ENCODE data around the gene CMTM5. TPM values are rescaled to one million over a fixed set of nuclear protein-coding genes. Genes with fewer than 3 reads are reported as not detected.
"Not testable (repeated sequence)": the region's sequence is repeated elsewhere in the genome, so short reads cannot be mapped to it uniquely, and the experiment has no call there.

CMTM5 gene
- total RNA-seq, 1 experiment from 2014 or later: not detected

DNA sequence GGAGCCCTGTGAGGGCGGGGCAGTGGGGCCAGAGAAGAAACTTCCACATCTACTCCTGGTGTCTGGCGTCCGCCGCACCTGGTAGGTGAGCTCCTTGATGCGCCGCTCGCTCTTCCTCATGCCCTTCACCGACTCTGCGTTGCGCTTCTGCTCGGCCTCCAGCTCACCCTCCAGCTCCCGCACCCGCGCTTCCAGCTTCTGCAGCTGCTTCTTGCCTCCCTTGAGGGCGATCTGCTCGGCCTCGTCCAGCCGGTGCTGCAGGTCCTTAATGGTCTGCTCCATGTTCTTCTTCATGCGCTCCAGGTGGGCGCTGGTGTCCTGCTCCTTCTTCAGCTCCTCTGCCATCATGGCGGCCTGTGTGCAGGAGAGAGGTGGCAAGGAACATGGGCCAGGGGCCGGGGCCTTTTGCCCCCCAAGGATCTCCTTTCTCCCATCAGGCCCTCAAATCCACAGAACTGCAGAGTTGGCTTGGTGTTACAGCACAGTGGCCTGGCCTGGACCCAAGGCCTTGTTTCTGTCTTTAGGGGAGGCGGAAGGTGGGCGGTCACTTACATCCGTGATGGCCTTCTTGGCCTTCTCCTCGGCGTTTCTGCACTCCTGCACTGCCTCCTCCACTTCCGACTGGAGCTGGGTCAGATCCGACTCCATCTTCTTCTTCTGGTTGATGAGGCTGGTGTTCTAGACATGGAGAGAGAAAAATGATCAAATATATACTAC is 7.7 kb downstream of the CMTM5 start:
- no TSS peak for BruUV-seq (replicated peaks)
- intact Hi-C loops (cut with micrococcal nuclease; ENCODE audit: unreplicated experiment): loop anchor here (5.0 to 10.0 kb wide), 2 partner anchors 83 to 270 kb away; partner anchors contain the start of gene NGDN
- H3K27me3 ChIP-seq (replicated peaks; ENCODE audit: control insufficient read depth, insufficient read depth, low read length): no peaks in the 10 kb centered on the region

DNA sequence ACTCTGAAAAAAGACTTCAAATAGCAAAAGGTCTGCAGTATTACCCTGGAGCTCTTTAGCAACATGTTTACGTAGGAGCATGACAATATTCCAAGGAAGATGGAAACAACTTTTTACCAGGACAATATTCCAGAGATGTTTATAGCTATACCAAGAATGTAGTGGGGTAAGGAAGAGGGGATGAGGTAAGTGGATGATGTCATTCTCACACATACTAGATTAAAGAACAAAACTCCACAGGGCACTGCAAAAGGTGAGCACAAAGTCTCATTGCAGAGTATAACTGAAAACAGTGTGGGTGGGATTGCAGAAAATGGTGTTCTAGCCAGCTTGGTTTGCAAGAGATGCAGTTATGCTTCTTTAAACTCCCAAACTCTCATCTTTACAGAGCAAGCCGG is 8.4 kb downstream of the CMTM5 start:
- ChIA-PET POLR2A (no interaction called here), CTCF (interaction anchor here (0.6 to 1.2 kb wide), 2 partner anchors 71 to 286 kb away, joined by 3 to 5 read pairs; no protein-coding TSS in a partner anchor)
- no peaks in the 10 kb centered on the region for H3K4me1 Mint-ChIP-seq (ENCODE audit: low read depth, unreplicated experiment)
- BruUV-seq (replicated peaks): no TSS peak
- no peaks in the 10 kb centered on the region for H3K27me3 ChIP-seq (replicated peaks; ENCODE audit: control insufficient read depth, insufficient read depth, low read length)
- H3K4me3 ChIP-seq (ENCODE audit: low read depth, low read length): no peak overlapping the region
- DNase-seq: no peak
- no peak overlapping the region for H3K4me3 Mint-ChIP-seq (ENCODE audit: unreplicated experiment)
- intact Hi-C loops (cut with micrococcal nuclease; ENCODE audit: unreplicated experiment): loop anchor here (10.0 kb wide), 1 partner anchor 270 kb away; no protein-coding TSS in a partner anchor
- peaks cover 19% of the 10 kb centered on the region for H3K27me3 Mint-ChIP-seq (ENCODE audit: insufficient read depth, unreplicated experiment)
- TF ChIP-seq, protein P1, sequence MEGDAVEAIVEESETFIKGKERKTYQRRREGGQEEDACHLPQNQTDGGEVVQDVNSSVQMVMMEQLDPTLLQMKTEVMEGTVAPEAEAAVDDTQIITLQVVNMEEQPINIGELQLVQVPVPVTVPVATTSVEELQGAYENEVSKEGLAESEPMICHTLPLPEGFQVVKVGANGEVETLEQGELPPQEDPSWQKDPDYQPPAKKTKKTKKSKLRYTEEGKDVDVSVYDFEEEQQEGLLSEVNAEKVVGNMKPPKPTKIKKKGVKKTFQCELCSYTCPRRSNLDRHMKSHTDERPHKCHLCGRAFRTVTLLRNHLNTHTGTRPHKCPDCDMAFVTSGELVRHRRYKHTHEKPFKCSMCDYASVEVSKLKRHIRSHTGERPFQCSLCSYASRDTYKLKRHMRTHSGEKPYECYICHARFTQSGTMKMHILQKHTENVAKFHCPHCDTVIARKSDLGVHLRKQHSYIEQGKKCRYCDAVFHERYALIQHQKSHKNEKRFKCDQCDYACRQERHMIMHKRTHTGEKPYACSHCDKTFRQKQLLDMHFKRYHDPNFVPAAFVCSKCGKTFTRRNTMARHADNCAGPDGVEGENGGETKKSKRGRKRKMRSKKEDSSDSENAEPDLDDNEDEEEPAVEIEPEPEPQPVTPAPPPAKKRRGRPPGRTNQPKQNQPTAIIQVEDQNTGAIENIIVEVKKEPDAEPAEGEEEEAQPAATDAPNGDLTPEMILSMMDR (IDR thresholded peaks at IDR 0.05; ENCODE audit: insufficient read depth in 1 of 2, low read depth in 1 of 2, low read length in 1 of 2, severe bottlenecking in 1 of 2, unreplicated experiment in 1 of 2): no peak
- H3K36me3 Mint-ChIP-seq (ENCODE audit: insufficient read depth, unreplicated experiment): no peaks in the 10 kb centered on the region
- H3K36me3 ChIP-seq (ENCODE audit: control insufficient read depth, insufficient read depth, low read length): no peaks in the 10 kb centered on the region
- H3K4me1 ChIP-seq: no peaks in the 10 kb centered on the region
- no peaks in the 10 kb centered on the region for H3K9me3 ChIP-seq
- H3K9me3 Mint-ChIP-seq (ENCODE audit: unreplicated experiment): no peaks in the 10 kb centered on the region
- no peak overlapping the region for H3K27ac Mint-ChIP-seq (ENCODE audit: unreplicated experiment)

More for the DNA sequence above, 7.7 kb downstream of the CMTM5 start:
- Mint-ChIP-seq H3K9me3 (ENCODE audit: unreplicated experiment) (no peaks in the 10 kb centered on the region), H3K27ac (ENCODE audit: unreplicated experiment) (no peak overlapping the region), H3K4me3 (ENCODE audit: unreplicated experiment) (no peak overlapping the region), H3K36me3 (ENCODE audit: insufficient read depth, unreplicated experiment) (no peaks in the 10 kb centered on the region), H3K27me3 (ENCODE audit: insufficient read depth, unreplicated experiment) (peaks cover 15% of the 10 kb centered on the region), H3K4me1 (ENCODE audit: low read depth, unreplicated experiment) (no peaks in the 10 kb centered on the region)
- CTCF ChIA-PET: interaction anchor here (0.6 kb wide), 1 partner anchor 285 kb away, joined by 5 read pairs; no protein-coding TSS in a partner anchor
- TF ChIP-seq, protein P1 (IDR thresholded peaks at IDR 0.05; ENCODE audit: insufficient read depth in 1 of 2, low read depth in 1 of 2, low read length in 1 of 2, severe bottlenecking in 1 of 2, unreplicated experiment in 1 of 2): no peak
- no peaks in the 10 kb centered on the region for H3K36me3 ChIP-seq (ENCODE audit: control insufficient read depth, insufficient read depth, low read length)
- no peaks in the 10 kb centered on the region for H3K4me1 ChIP-seq
- no peak for DNase-seq
- no peaks in the 10 kb centered on the region for H3K9me3 ChIP-seq
- no peak overlapping the region for H3K4me3 ChIP-seq (ENCODE audit: low read depth, low read length)
- POLR2A ChIA-PET: no interaction called here

DNA sequence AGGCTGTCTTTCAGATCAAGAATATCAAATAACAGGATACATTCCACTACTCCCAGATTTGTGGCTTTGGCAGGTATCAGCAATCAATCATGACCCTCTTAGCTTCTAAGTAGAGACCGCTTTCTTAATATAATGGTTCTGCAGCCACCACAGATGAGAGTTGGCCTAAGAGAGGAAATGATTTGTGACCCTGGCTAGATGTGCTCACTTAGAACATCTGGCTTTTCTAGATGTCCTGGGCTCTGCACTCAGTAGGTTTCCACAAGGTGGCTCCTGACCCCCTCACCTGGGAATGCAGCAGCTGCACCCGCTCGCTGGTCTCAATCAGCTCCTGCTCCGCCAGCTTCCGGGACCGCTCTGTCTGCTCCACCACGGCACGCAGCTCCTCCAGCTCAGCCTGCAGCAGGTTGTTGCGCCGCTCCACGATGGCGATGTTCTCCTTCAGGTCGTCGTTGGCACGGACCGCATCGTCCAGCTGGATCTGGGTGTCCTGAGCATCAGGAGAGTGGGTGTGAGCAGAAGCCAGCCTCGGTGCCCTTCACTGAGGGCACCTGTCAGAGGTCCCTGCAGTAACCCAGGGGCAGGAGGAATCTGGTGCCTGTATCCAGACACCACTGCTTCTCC is 8.9 kb downstream of the CMTM5 start:
- peaks cover 21% of the 10 kb centered on the region for H3K27me3 Mint-ChIP-seq (ENCODE audit: insufficient read depth, unreplicated experiment)
- no peak overlapping the region for H3K27ac Mint-ChIP-seq (ENCODE audit: unreplicated experiment)
- TF ChIP-seq, protein P1 (IDR thresholded peaks at IDR 0.05; ENCODE audit: insufficient read depth in 1 of 2, low read depth in 1 of 2, low read length in 1 of 2, severe bottlenecking in 1 of 2, unreplicated experiment in 1 of 2): peak in 1 of 2 experiments; percentile 17
- Histone ChIP-seq H3K36me3 (ENCODE audit: control insufficient read depth, insufficient read depth, low read length) (no peaks in the 10 kb centered on the region), H3K27me3 (replicated peaks; ENCODE audit: control insufficient read depth, insufficient read depth, low read length) (no peaks in the 10 kb centered on the region), H3K4me1 (no peaks in the 10 kb centered on the region), H3K4me3 (ENCODE audit: low read depth, low read length) (no peak overlapping the region), H3K9me3 (no peaks in the 10 kb centered on the region)
- no peaks in the 10 kb centered on the region for H3K4me1 Mint-ChIP-seq (ENCODE audit: low read depth, unreplicated experiment)
- no peaks in the 10 kb centered on the region for H3K36me3 Mint-ChIP-seq (ENCODE audit: insufficient read depth, unreplicated experiment)
- POLR2A ChIA-PET: interaction anchor here (0.6 kb wide), 1 partner anchor 39 kb away, joined by 3 read pairs; no protein-coding TSS in a partner anchor
- intact Hi-C loops (cut with micrococcal nuclease; ENCODE audit: unreplicated experiment): loop anchor here (10.0 kb wide), 1 partner anchor 269 kb away; no protein-coding TSS in a partner anchor
- no TSS peak for BruUV-seq (replicated peaks)
- DNase-seq: peak in 1 of 2 experiments; percentile 13
- no peak overlapping the region for H3K4me3 Mint-ChIP-seq (ENCODE audit: unreplicated experiment)
- H3K9me3 Mint-ChIP-seq (ENCODE audit: unreplicated experiment): no peaks in the 10 kb centered on the region
- CTCF ChIA-PET: interaction anchor here (1.2 kb wide), 1 partner anchor 71 kb away, joined by 3 read pairs; no protein-coding TSS in a partner anchor

DNA sequence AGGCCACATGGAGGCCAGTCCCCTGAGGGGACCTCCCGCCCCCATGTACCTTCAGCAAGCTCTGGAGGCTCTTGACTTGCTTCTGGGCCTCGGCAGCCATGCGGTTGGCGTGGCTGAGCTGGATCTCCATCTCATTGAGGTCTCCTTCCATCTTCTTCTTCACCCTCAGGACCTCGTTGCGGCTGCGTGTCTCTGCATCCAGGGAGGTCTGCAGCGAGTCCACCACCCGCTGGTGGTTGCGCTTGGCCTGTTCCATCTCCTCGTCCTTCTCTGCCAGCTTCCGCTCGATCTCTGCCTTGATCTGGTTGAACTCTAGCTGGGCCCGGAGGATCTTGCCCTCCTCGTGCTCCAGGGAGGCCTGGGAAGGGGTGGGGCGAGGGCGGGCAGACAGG is 9.4 kb downstream of the CMTM5 start:
- ChIA-PET POLR2A (interaction anchor here (0.6 kb wide), 1 partner anchor 38 kb away, joined by 3 read pairs; no protein-coding TSS in a partner anchor), CTCF (interaction anchor here (1.2 kb wide), 1 partner anchor 70 kb away, joined by 3 read pairs; no protein-coding TSS in a partner anchor)
- intact Hi-C loops (cut with micrococcal nuclease; ENCODE audit: unreplicated experiment): loop anchor here (10.0 kb wide), 1 partner anchor 269 kb away; no protein-coding TSS in a partner anchor
- H3K27me3 ChIP-seq (replicated peaks; ENCODE audit: control insufficient read depth, insufficient read depth, low read length); H3K36me3 ChIP-seq (ENCODE audit: control insufficient read depth, insufficient read depth, low read length); H3K4me1 ChIP-seq; H3K36me3 Mint-ChIP-seq (ENCODE audit: insufficient read depth, unreplicated experiment); H3K4me3 ChIP-seq (ENCODE audit: low read depth, low read length); H3K9me3 ChIP-seq; H3K4me3 Mint-ChIP-seq (ENCODE audit: unreplicated experiment); H3K27ac Mint-ChIP-seq (ENCODE audit: unreplicated experiment); H3K4me1 Mint-ChIP-seq (ENCODE audit: low read depth, unreplicated experiment); H3K9me3 Mint-ChIP-seq (ENCODE audit: unreplicated experiment); BruUV-seq (replicated peaks); DNase-seq: not testable (repeated sequence)
- peaks cover 26% of the 10 kb centered on the region for H3K27me3 Mint-ChIP-seq (ENCODE audit: insufficient read depth, unreplicated experiment)
